IPS-18a (cell line): ENCODE data around the gene CCDC167.

Experiments used
- H3K27ac ChIP-seq: one replicate; pipeline ENCODE4 v1.5.1; 2013; ENCODE audit warnings: low read length
- H3K27me3 ChIP-seq: one replicate; pipeline ENCODE4 v1.6.1; 2013; ENCODE audit warnings: mild to moderate bottlenecking, low read length; ENCODE audit not compliant: control insufficient read depth, insufficient read depth
- H3K36me3 ChIP-seq: one replicate; pipeline ENCODE4 v1.6.1; 2013; ENCODE audit warnings: low read depth, low read length; ENCODE audit not compliant: control insufficient read depth
- H3K4me1 ChIP-seq: one replicate; pipeline ENCODE4 v1.6.1; 2013; ENCODE audit warnings: low read depth, low read length; ENCODE audit not compliant: control insufficient read depth
- H3K4me3 ChIP-seq: one replicate; pipeline ENCODE4 v1.5.1; 2013; ENCODE audit warnings: low read length
- H3K9ac ChIP-seq: one replicate; pipeline ENCODE4 v1.6.1; 2013; ENCODE audit warnings: mild to moderate bottlenecking, low read length, moderate library complexity
- H3K9me3 ChIP-seq: one replicate; pipeline ENCODE4 v1.6.1; 2013; ENCODE audit warnings: low read depth, low read length; ENCODE audit not compliant: control insufficient read depth

Gene CCDC167

DNA sequence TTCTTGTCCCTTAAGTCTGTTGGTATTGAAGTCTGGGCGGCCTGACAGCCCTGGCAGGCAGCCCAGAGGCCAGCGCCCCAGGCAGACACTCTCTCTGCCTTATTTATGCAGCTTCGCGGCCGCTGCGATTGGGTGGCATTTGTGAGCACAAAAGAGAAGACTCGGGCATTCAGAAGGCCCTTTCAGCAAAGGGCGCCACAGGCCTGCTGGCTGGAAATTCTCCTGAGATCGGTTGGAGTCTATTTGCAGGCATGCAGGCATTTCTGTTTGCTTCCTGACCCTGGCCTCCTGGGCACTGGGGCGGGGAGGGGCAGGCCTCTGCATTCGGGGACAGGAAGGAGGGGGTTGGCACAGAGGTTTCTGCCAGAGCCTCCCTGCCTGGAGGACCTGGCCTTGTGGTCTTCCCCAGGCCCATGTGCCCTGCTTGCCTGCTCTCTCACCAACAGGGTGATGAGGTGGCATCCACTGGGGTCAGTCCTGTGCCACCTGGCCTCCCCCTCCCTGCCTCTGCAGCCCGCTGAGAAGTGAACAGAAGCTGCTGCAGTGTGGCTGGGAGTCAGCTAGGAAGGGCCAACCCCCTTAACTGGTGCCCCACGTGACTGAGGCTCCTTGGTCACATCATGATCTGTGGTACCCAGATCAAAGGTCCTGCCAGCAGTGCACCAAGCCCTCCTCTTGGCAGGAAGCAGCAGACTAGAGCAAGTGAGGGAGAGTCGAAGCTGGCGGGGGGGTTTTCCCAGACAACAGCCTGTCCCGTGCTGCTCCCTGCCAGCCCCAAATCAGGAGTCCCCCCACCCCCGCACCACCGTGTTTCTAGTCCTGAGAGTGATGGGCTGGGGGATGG lies 16.6 kb upstream of the CCDC167 start:
- Histone ChIP-seq H3K4me1 (peaks cover 37% of the 10 kb centered on the region), H3K36me3 (no peaks in the 10 kb centered on the region), H3K27ac (no peak overlapping the region), H3K4me3 (no peak overlapping the region), H3K9ac (no peak overlapping the region), H3K9me3 (no peaks in the 10 kb centered on the region), H3K27me3 (peaks cover 37% of the 10 kb centered on the region)

DNA sequence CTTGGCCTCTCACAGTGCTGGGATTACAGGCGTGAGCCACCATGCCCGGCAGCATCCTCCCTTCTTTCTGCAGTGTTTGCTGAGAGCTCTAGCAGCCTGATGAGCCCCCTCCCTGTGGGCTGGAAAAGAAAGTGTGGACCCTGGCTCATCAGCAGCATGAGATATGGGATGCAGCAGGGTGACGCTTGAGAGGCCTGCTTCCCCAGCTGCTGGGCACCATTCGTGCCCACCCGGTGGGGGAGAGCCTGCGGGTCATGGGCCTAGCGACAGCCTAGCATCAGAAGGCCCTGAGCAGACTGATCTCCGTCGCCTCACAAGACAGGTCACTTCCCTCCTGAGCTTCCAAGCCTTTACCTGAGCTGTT lies 16.0 kb upstream of the CCDC167 start:
- H3K4me1 ChIP-seq = peaks cover 37% of the 10 kb centered on the region
- no peak overlapping the region for H3K4me3 ChIP-seq
- no peak overlapping the region for H3K9ac ChIP-seq
- H3K27me3 ChIP-seq = peaks cover 43% of the 10 kb centered on the region
- H3K9me3 ChIP-seq = no peaks in the 10 kb centered on the region
- H3K27ac ChIP-seq = no peak overlapping the region
- H3K36me3 ChIP-seq = no peaks in the 10 kb centered on the region

DNA sequence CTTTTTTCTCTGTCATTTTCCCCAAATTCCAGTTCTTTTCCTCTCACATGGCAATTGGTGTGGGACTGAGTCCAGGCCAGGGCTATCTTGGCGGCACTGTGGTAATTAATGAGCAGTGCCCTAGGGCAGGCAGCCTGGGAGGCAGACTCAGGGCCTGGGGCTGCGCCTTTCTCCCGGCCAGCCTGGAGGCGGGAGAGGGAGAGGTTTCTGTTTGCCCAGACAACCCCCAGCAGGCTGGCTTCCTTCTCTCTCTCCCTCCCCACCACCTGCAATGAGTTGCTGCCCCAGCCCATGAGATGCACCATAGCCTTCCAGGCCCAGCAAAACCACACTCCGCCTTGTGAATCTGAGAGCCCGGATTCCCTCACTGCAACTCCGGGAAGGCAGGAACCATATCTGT lies 15.1 kb upstream of the CCDC167 start:
- Histone ChIP-seq H3K9me3 (no peaks in the 10 kb centered on the region), H3K9ac (no peak overlapping the region), H3K36me3 (no peaks in the 10 kb centered on the region), H3K27me3 (peaks cover 45% of the 10 kb centered on the region), H3K4me3 (no peak overlapping the region), H3K27ac (no peak overlapping the region), H3K4me1 (peaks cover 37% of the 10 kb centered on the region)

DNA sequence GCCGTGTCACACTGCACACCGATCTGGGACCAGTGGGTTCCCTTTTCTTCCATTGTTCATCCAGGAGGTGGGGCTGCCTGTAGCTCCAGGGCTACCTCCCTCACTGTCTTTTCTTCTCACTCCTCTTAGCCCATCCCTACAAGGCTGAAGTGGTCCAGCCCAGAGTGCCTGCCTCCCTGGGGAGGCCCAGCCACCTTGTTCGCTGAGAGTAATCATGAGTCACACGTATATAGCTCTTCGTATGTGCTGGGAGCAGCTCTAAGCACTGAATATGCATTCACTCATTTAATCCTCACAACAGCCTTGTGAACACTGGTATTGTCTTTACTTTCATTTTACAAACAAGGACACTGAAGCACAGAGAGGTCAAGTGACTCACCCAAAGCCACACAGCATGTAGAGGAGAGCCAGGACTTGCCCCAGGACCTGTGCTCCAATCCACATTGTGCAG lies 14.7 kb upstream of the CCDC167 start:
- peaks cover 37% of the 10 kb centered on the region for H3K4me1 ChIP-seq
- no peak overlapping the region for H3K9ac ChIP-seq
- no peaks in the 10 kb centered on the region for H3K9me3 ChIP-seq
- H3K4me3 ChIP-seq = no peak overlapping the region
- no peak overlapping the region for H3K27ac ChIP-seq
- peaks cover 45% of the 10 kb centered on the region for H3K27me3 ChIP-seq
- no peaks in the 10 kb centered on the region for H3K36me3 ChIP-seq

DNA sequence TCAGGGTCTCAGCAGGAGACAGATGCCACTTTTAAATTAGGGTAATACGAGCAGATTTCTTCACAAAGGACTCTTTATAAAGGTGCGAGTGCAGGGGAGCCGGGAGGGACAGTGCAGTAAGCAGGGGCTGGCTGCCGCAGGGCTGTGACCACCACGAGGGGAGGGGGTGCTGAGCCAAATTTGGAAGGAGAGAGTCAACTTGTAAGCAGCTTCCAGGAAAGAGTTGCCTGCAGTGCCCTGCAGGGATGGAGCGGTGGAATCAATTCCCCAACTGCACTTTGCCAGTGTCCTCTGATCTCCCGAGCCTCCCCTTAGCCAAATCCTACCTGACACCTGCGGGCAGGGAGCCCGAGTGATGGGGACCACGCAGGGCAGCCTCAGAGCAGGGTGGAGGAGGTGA lies 13.9 kb upstream of the CCDC167 start:
- Histone ChIP-seq H3K36me3 (no peaks in the 10 kb centered on the region), H3K9me3 (no peaks in the 10 kb centered on the region), H3K27me3 (peaks cover 45% of the 10 kb centered on the region), H3K4me1 (peaks cover 37% of the 10 kb centered on the region), H3K9ac (no peak overlapping the region), H3K4me3 (peak overlapping the region; percentile 38), H3K27ac (no peak overlapping the region)

DNA sequence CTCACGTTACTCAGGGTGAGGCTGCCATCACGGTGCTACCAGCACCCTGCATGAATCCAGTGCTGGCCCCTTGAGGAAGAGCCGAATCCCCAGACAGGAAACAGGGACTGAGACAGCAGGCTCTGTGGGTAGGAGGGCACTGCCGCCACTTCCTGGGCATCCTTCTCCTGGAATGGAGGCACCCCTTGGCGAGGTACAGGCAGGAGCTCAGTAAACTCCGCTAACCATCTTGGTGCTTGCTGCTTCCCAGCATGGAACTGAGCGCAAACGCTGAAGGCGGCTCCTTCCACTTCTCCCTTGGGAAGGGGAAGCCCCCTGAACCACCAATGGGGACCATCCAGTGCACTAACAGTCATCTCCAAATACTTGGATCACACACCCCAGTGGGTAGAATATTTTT lies 13.5 kb upstream of the CCDC167 start:
- peaks cover 45% of the 10 kb centered on the region for H3K27me3 ChIP-seq
- H3K4me3 ChIP-seq = peak overlapping the region; percentile 38
- no peaks in the 10 kb centered on the region for H3K36me3 ChIP-seq
- no peak overlapping the region for H3K9ac ChIP-seq
- H3K9me3 ChIP-seq = no peaks in the 10 kb centered on the region
- no peak overlapping the region for H3K27ac ChIP-seq
- peaks cover 38% of the 10 kb centered on the region for H3K4me1 ChIP-seq

DNA sequence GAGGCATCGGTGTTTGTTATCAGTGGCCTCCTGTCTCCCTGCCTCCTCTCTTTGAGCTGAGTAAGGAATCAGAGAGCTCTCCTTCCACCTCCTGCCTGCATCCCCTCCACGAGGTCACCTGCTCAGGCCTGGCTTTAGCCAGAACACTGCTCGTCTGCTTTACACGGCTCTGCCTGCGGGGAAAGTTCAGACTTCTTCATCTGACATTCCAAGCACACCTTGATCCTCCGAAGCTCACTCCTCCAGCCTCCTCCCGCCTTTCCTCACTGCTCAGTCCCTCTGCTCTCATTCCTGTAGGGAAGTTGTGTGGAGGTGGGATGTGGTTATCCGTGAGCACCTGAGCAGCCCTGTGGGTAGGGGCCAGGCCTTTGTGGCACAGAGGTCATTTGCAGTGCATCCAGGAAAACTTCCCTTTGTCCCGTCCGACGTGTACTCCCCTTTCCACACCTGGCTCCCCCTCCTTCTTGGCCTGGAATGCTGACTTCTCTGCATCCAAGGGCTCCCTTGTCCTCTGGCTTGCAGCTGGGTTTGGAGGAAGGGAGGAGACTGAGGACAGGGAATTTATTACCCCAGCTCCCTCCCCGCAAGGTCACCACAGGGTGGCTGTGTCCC lies 12.8 kb upstream of the CCDC167 start:
- H3K9ac ChIP-seq = no peak overlapping the region
- peak overlapping the region; percentile 38 for H3K4me3 ChIP-seq
- H3K4me1 ChIP-seq = peaks cover 41% of the 10 kb centered on the region
- peaks cover 45% of the 10 kb centered on the region for H3K27me3 ChIP-seq
- no peak overlapping the region for H3K27ac ChIP-seq
- no peaks in the 10 kb centered on the region for H3K9me3 ChIP-seq
- H3K36me3 ChIP-seq = no peaks in the 10 kb centered on the region

DNA sequence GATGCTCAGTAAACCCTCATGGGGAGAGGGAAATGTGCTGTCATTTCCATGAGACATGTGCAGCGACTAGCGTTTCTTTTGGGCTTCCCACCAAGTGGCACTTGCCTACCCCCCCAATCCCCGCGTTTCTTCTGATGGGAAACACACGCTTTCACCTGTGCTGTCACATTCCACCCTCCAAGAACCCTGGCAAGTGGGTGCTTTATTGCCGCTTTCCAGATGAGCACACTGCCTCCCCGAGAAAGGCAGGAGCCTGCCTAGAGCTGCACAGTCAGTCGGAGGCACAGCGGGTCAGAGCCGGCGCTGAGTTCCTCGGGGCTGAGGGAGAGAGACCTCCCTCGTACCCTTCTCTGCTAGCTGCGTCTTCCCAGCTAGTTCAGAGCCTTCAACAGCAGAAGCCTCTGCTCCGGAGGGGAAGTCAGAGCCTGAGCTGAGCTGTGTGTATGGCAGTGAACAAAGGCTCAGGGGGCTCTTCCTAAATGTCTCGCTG lies 12.3 kb upstream of the CCDC167 start:
- peaks cover 45% of the 10 kb centered on the region for H3K27me3 ChIP-seq
- H3K4me3 ChIP-seq = peak overlapping the region; percentile 38
- no peaks in the 10 kb centered on the region for H3K36me3 ChIP-seq
- H3K9me3 ChIP-seq = no peaks in the 10 kb centered on the region
- H3K27ac ChIP-seq = no peak overlapping the region
- H3K9ac ChIP-seq = no peak overlapping the region
- peaks cover 41% of the 10 kb centered on the region for H3K4me1 ChIP-seq

DNA sequence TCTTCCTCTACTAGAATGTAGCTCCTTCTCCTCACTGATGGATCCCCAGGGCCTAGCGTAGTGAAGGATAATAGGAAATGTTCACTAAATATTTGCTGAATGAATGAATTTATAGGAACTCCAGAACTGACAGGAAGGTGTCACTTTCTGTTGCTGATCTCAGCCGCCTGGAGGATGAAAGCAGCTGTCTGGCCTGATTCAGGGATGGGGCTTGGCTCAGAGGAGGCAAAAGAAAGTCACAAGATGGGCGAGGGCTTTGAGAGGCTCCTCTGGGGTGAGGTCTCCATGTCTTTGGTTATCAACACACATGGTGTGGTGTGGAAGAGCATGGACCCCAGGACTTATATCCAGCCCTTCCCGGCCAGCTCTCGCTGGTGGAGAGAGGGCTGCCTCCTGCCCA lies 11.5 kb upstream of the CCDC167 start:
- H3K9ac ChIP-seq = no peak overlapping the region
- peaks cover 48% of the 10 kb centered on the region for H3K27me3 ChIP-seq
- H3K27ac ChIP-seq = no peak overlapping the region
- H3K9me3 ChIP-seq = no peaks in the 10 kb centered on the region
- peaks cover 34% of the 10 kb centered on the region for H3K4me1 ChIP-seq
- no peaks in the 10 kb centered on the region for H3K36me3 ChIP-seq
- no peak overlapping the region for H3K4me3 ChIP-seq

DNA sequence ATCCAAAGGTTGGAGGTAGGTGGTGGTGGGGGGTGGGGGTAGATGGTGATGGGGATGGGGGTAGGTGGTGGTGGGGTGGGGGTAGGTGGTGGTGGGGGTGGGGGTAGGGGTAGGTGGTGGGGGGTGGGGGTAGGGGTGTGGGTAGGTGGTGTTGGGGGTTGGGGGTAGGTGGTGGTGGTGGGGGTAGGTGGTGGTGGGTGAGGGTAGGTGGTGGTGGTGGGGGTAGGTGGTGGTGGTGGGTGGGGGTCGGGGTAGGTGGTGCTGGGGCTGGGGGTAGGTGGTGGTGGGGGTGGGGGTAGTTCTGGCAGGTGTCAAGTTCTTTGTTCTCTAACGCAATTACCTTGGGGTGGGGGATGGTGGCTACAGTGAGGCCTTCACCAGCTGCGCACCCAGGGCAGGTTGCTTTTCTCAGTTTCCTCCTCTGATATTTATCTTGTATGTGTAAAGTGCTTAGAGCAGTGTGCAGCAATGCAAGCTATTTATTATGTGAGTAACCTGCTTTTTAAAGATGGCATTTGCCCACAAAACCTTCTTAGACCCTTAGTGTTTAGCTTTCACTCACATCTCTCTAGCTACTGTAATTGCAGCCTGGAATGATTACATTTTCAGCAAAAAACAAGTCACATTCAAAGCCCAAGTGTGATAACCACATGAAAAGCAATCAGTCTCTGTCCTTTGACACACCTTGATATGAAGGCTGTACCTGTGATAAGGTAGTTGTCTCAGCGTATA lies 8.2 kb upstream of the CCDC167 start:
- Histone ChIP-seq H3K27ac (no peak overlapping the region), H3K9ac (no peak overlapping the region), H3K4me3 (no peak overlapping the region), H3K4me1 (peaks cover 19% of the 10 kb centered on the region), H3K9me3 (no peaks in the 10 kb centered on the region), H3K27me3 (peaks cover 51% of the 10 kb centered on the region), H3K36me3 (no peaks in the 10 kb centered on the region)

DNA sequence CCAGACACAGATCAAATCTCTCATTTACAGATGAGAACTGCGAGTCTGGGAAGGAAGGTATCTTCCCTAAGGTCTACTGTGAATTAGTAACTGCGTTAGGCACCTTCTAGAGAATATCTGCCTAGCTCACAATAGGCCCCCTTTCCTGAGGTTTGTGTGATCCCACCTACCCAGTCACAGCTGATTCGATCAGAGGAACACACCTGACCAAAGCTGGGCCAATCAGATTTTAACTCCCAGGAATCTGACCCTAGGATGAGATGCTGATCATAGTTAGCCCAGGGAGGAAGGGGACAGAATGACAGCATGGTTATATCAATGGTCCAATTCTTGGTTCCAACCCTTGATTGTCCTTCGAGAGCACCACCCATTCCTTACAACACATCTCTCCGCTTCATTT lies 7.4 kb upstream of the CCDC167 start:
- no peak overlapping the region for H3K27ac ChIP-seq
- no peak overlapping the region for H3K4me3 ChIP-seq
- H3K36me3 ChIP-seq = no peaks in the 10 kb centered on the region
- H3K27me3 ChIP-seq = peaks cover 49% of the 10 kb centered on the region
- H3K9me3 ChIP-seq = no peaks in the 10 kb centered on the region
- peaks cover 11% of the 10 kb centered on the region for H3K4me1 ChIP-seq
- no peak overlapping the region for H3K9ac ChIP-seq
